HL-60 (cell line): ENCODE results near the gene PTPRG.

Experiments used
- DNase-seq, 2 experiments: peaks; one replicate each; pipeline ENCODE4 v3.0.0-alpha.2; 2010 to 2020; ENCODE audit warnings: low read depth in 1 of 2, low spot score in 1 of 2
- H3K27ac ChIP-seq: fragments of 250-450 bp; sonication (Bioruptor Pico); replicated peaks from 2 replicates; pipeline ENCODE4 v1.5.1; 2020; ENCODE audit warnings: mild to moderate bottlenecking, moderate library complexity
- H3K27me3 ChIP-seq: fragments of 250-450 bp; sonication (Bioruptor Pico); 2 replicates; pipeline ENCODE4 v1.5.1; 2021; ENCODE audit warnings: mild to moderate bottlenecking, moderate library complexity; ENCODE audit not compliant: insufficient read depth, poor library complexity, severe bottlenecking
- H3K4me3 ChIP-seq: replicated peaks from 2 replicates; pipeline ENCODE4 v1.5.1; 2011; ENCODE audit warnings: mild to moderate bottlenecking, control low read depth, low read length; ENCODE audit not compliant: insufficient read depth
- CTCF ChIP-seq: IDR thresholded peaks from one replicate; pipeline ENCODE4 v1.5.1; 2011; ENCODE audit warnings: low read length, control low read depth, inconsistent platforms; ENCODE audit not compliant: insufficient read depth
- GABPA ChIP-seq: IDR thresholded peaks from 2 replicates; pipeline ENCODE4 v1.6.1; 2012; ENCODE audit warnings: low read depth
- POLR2AphosphoS5 ChIP-seq: IDR thresholded peaks from 2 replicates; pipeline ENCODE4 v1.6.1; 2012; ENCODE audit warnings: low read depth
- REST ChIP-seq: IDR thresholded peaks from 2 replicates; pipeline ENCODE4 v1.6.1; 2012; ENCODE audit warnings: low read depth; ENCODE audit not compliant: insufficient replicate concordance
- SPI1 ChIP-seq: IDR thresholded peaks from 2 replicates; pipeline ENCODE4 v1.6.1; 2012; ENCODE audit warnings: low read depth, mild to moderate bottlenecking, borderline replicate concordance

PTPRG gene

GRCh38 chr3:61892891-61893290 lies 331.5 kb downstream of the PTPRG start:
- DNase-seq, result no peak
- TF ChIP-seq SPI1 (no peak), GABPA (no peak), POLR2AphosphoS5 (no peak), REST (no peak), CTCF (no peak)
- peaks cover 5% of the 10 kb centered on the region for H3K27me3 ChIP-seq
- H3K4me3 ChIP-seq, result no peak overlapping the region
- no peak overlapping the region for H3K27ac ChIP-seq

GRCh38 chr3:61893840-61894566 lies 332.6 kb downstream of the PTPRG start:
- peaks cover 5% of the 10 kb centered on the region for H3K27me3 ChIP-seq
- DNase-seq, result no peak
- no peak overlapping the region for H3K4me3 ChIP-seq
- TF ChIP-seq SPI1 (no peak), CTCF (no peak), REST (no peak), GABPA (no peak), POLR2AphosphoS5 (no peak)
- no peak overlapping the region for H3K27ac ChIP-seq

- no peak overlapping the region for H3K27ac ChIP-seq
- no peaks in the 10 kb centered on the region for H3K27me3 ChIP-seq
- peak in 1 of 2 experiments; percentile 27 for DNase-seq
- no peak overlapping the region for H3K4me3 ChIP-seq
- no peak for TF ChIP-seq CTCF
- no peak for TF ChIP-seq GABPA
- no peak for TF ChIP-seq REST
- no peak for TF ChIP-seq SPI1
- no peak for TF ChIP-seq POLR2AphosphoS5
These were observed 333.9 kb downstream of the PTPRG start for GRCh38 chr3:61894988-61895935.
